ENCODE measurements around the gene ARL8A. TPM values are rescaled to one million over a fixed set of nuclear protein-coding genes. Genes with fewer than 3 reads are reported as not detected.
"Not testable (repeated sequence)": the region's sequence is repeated elsewhere in the genome, so short reads cannot be mapped to it uniquely, and the experiment has no call there.

ARL8A gene
- total and polyA plus RNA-seq, 10 donors, result 16.2 to 104 (median 47.6) TPM

DNA sequence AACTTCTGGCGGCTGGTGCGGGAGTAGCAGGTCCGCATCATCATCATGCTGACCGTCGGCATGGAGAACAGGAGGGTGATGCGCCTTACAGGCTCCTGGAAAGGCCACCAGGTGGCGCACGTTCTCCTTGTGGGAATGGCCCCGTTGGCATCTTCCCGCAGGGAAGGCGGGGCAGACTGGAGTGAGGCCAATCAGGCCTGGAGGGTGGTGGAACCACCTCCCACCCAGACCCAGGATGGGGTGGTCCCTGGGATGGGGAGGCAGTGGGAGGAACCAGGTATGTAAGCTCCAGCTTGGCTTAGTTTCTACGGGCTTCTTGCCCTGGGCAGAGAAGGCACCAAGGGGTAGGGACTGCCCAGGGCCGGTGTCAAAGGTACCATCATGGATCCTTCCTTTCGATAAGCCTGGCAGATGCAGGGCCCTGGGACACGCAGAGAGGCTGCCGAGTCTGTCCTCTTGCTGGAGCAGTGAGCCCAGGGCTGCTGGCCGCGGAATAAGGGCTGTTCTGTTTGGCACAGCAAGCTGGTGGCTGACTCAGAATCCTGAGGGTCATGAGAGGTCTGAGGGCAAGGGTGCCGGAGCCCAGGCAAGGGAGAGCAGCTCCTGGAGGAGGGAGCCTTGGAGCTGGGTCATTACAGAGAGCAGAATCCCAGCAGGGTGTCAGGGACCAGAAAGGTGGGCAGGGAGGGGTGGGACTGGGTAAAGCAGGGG is 40.4 kb upstream of the ARL8A start:
- no peaks in the 10 kb centered on the region for H3K36me3 ChIP-seq
- H3K9me3 ChIP-seq, result no peaks in the 10 kb centered on the region
- TF ChIP-seq POLR2A (IDR thresholded peaks at IDR 0.05), result no peak
- TF ChIP-seq, protein P1, sequence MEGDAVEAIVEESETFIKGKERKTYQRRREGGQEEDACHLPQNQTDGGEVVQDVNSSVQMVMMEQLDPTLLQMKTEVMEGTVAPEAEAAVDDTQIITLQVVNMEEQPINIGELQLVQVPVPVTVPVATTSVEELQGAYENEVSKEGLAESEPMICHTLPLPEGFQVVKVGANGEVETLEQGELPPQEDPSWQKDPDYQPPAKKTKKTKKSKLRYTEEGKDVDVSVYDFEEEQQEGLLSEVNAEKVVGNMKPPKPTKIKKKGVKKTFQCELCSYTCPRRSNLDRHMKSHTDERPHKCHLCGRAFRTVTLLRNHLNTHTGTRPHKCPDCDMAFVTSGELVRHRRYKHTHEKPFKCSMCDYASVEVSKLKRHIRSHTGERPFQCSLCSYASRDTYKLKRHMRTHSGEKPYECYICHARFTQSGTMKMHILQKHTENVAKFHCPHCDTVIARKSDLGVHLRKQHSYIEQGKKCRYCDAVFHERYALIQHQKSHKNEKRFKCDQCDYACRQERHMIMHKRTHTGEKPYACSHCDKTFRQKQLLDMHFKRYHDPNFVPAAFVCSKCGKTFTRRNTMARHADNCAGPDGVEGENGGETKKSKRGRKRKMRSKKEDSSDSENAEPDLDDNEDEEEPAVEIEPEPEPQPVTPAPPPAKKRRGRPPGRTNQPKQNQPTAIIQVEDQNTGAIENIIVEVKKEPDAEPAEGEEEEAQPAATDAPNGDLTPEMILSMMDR (IDR thresholded peaks at IDR 0.05 in 8 of 11, conservative IDR thresholded peaks at IDR 0.05 in 3 of 11), result peak; percentile 23 to 91 (median 75)
- peak in 2 of 3 donors; percentile 10 to 45 for TF ChIP-seq POLR2AphosphoS5 (IDR thresholded peaks at IDR 0.05)
- no peak overlapping the region for H3K4me3 ChIP-seq
- peaks cover 0 to 14% (median 6%) of the 10 kb centered on the region in 6 donors for H3K4me1 ChIP-seq
- H3K27me3 ChIP-seq (replicated peaks in 1 of 7), result peaks cover 0 to 22% (median 0%) of the 10 kb centered on the region in 7 donors
- H3K27ac ChIP-seq, result no peak overlapping the region
- 18 to 26% (median 23%) methylated on average over 9 to 19 of the region's 19 CpGs for WGBS, 5 donors
- intact Hi-C loops (cut with DNase I; ENCODE audit: low total_unique reads), result loop anchor here (10.0 kb wide), 1 partner anchor 530 kb away; the partner anchor contains the start of gene SYT2
- DNase-seq, result peak; percentile 91

DNA sequence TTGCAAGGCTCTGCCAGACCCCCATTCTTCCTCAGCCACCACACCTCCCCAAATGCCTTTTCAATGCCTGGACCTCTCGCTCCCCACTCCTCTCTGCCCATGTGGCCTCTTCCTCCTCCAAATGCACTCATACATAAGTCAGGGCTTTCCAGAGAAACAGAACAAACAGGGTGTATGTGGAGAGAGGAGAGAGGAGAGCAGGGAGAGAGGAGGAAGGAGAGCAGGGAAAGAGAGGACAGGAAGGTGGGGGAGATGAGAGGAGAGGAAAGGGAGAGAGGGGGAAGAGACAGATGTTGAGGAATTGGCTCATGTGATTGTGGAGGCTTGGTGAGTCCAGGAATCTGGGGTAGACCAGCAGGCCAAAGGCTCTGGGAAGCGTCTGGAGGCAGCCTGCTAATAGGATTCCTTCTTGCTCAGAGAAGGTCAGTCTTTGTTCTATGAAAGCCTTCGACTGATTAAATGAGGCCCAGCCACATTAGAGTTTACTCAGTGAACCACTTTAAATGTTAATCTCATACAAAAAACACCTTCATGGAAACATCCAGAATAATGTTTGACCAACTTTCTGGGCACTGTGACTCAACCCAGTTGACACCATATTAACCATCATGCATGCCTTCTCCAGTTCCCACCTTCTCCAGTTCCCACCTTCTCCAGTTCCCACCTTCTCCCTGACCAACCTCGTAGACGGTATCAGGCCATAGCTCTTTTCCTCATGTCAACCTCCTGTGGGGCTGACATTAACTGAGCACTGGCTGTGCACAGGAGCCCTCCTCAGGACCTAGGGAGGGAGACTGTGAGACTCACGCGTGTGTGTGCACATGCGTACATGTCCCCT is 37.7 kb upstream of the ARL8A start:
- intact Hi-C loops (cut with DNase I; ENCODE audit: low total_unique reads), result loop anchor here (10.0 kb wide), 1 partner anchor 533 kb away; the partner anchor contains the start of gene SYT2
- no peak for TF ChIP-seq POLR2A (IDR thresholded peaks at IDR 0.05)
- TF ChIP-seq POLR2AphosphoS5 (IDR thresholded peaks at IDR 0.05), result no peak
- Histone ChIP-seq H3K27ac (no peak overlapping the region), H3K9me3 (no peaks in the 10 kb centered on the region), H3K36me3 (no peaks in the 10 kb centered on the region), H3K4me3 (no peak overlapping the region), H3K4me1 (peaks cover 0 to 9% (median 6%) of the 10 kb centered on the region in 6 donors), H3K27me3 (replicated peaks in 1 of 7) (peaks cover 0 to 27% (median 0%) of the 10 kb centered on the region in 7 donors)
- DNase-seq, result no peak
- 86 to 94% (median 92%) methylated on average over 8 of the region's 8 CpGs for WGBS, 5 donors

DNA sequence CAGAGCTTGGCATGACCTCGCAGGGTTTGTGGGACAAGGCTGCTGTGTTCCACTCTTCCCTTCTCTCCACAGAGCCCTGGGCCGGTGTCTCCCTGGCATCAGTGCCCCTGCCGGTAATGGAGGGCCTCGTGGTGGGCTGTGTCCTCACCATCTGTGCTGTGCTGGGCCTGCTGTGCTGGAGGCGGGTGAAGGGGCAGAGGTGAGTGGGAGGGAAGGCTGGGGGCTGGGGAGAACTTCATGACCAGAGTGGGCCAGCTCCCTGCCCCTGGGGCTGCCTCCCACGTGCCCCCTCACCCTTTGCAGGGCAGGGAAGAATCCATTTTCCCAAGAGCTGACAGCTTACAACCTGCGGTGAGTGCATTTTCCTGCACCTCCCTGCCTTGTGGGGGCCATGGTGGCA is 37.0 kb upstream of the ARL8A start:
- H3K27me3 ChIP-seq (replicated peaks in 1 of 7), result peaks cover 0 to 24% (median 0%) of the 10 kb centered on the region in 7 donors
- peak; percentile 55 for DNase-seq
- intact Hi-C loops (cut with DNase I; ENCODE audit: low total_unique reads), result loop anchor here (10.0 kb wide), 1 partner anchor 533 kb away; the partner anchor contains the start of gene SYT2
- H3K4me3 ChIP-seq, result no peak overlapping the region
- no peaks in the 10 kb centered on the region for H3K36me3 ChIP-seq
- TF ChIP-seq POLR2A (IDR thresholded peaks at IDR 0.05), result no peak
- TF ChIP-seq, protein P1 (IDR thresholded peaks at IDR 0.05 in 8 of 11, conservative IDR thresholded peaks at IDR 0.05 in 3 of 11), result no peak
- no peak for TF ChIP-seq POLR2AphosphoS5 (IDR thresholded peaks at IDR 0.05)
- H3K4me1 ChIP-seq, result peaks cover 0 to 9% (median 6%) of the 10 kb centered on the region in 6 donors
- 79 to 96% (median 84%) methylated on average over 7 of the region's 7 CpGs for WGBS, 5 donors
- H3K27ac ChIP-seq, result no peak overlapping the region
- no peaks in the 10 kb centered on the region for H3K9me3 ChIP-seq

DNA sequence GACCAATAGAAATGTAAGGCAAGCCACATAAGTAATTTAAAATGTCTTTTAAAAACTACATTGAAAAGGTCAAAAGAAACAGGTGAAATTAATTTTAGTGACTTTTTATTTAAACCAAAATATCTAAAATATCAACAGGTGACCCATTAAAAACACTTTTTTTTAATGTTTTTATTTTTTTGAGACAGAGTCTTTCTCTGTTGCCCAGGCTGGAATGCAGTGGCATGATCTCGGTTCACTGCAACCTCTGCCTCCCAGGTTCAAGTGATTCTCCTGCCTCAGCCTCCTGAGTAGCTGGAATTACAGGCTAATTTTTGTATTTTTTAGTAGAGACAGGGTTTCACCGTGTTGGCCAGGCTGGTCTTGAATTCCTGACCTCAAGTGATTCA is 36.2 kb upstream of the ARL8A start:
- not testable (repeated sequence) for H3K4me3 ChIP-seq, DNase-seq, H3K4me1 ChIP-seq, H3K27ac ChIP-seq, H3K36me3 ChIP-seq, H3K9me3 ChIP-seq
- intact Hi-C loops (cut with DNase I; ENCODE audit: low total_unique reads), result loop anchor here (10.0 kb wide), 1 partner anchor 534 kb away; the partner anchor contains the start of gene SYT2
- 70 to 88% (median 86%) methylated on average over 2 of the region's 2 CpGs for WGBS, 5 donors
- H3K27me3 ChIP-seq (replicated peaks in 1 of 7), result peaks cover 0 to 16% (median 0%) of the 10 kb centered on the region in 7 donors
